ENCODE data around the gene POC5.

Gene POC5

GRCh38 chr5:75668977-75669689, 48.1 kb downstream of the POC5 start:
- H3K4me1 ChIP-seq (ENCODE audit: insufficient read depth, low read length, severe bottlenecking) = peaks cover 19% of the 10 kb centered on the region
- H3K9me3 ChIP-seq (ENCODE audit: low read length) = no peaks in the 10 kb centered on the region
- no peaks in the 10 kb centered on the region for H3K9me2 ChIP-seq (ENCODE audit: low read depth, low read length)
- H4K20me1 ChIP-seq (ENCODE audit: insufficient read depth, low read length) = no peaks in the 10 kb centered on the region
- H3K79me2 ChIP-seq (ENCODE audit: insufficient read depth, low read length) = no peaks in the 10 kb centered on the region
- no peaks in the 10 kb centered on the region for H3F3A ChIP-seq (ENCODE audit: insufficient read depth, low read length)
- H3K27ac ChIP-seq (ENCODE audit: low read depth, low read length, poor library complexity, severe bottlenecking) = peak overlapping the region; percentile 62
- peak overlapping the region; percentile 53 for H3K4me3 ChIP-seq (ENCODE audit: low read depth, low read length, poor library complexity, severe bottlenecking)
- no peaks in the 10 kb centered on the region for H3K27me3 ChIP-seq (ENCODE audit: insufficient read depth, low read length)
- H3K36me3 ChIP-seq (ENCODE audit: insufficient read depth, low read length) = peaks cover 17% of the 10 kb centered on the region; the same call in 1 of the 2 replicates
- H3K4me2 ChIP-seq (ENCODE audit: low read length) = peak overlapping the region; percentile 70
- H3K9ac ChIP-seq (ENCODE audit: low read length) = peak overlapping the region; percentile 59
- H2AFZ ChIP-seq (ENCODE audit: low read length) = peak overlapping the region; percentile 68
- TF ChIP-seq CTCF (IDR thresholded peaks at IDR 0.05; ENCODE audit: low read length) = no peak

- no peaks in the 10 kb centered on the region for H3K9me3 ChIP-seq (ENCODE audit: low read length)
- H3K9ac ChIP-seq (ENCODE audit: low read length) = no peak overlapping the region; the same call in 1 of the 2 replicates
- H3K9me2 ChIP-seq (ENCODE audit: low read depth, low read length) = no peaks in the 10 kb centered on the region
- H3K27me3 ChIP-seq (ENCODE audit: insufficient read depth, low read length) = no peaks in the 10 kb centered on the region
- peak overlapping the region; percentile 70; the same call in 1 of the 2 replicates for H3K4me2 ChIP-seq (ENCODE audit: low read length)
- H3F3A ChIP-seq (ENCODE audit: insufficient read depth, low read length) = no peaks in the 10 kb centered on the region
- H3K4me1 ChIP-seq (ENCODE audit: insufficient read depth, low read length, severe bottlenecking) = peaks cover 19% of the 10 kb centered on the region
- no peaks in the 10 kb centered on the region for H3K79me2 ChIP-seq (ENCODE audit: insufficient read depth, low read length)
- no peak overlapping the region for H3K4me3 ChIP-seq (ENCODE audit: low read depth, low read length, poor library complexity, severe bottlenecking)
- no peak overlapping the region for H2AFZ ChIP-seq (ENCODE audit: low read length)
- TF ChIP-seq CTCF (IDR thresholded peaks at IDR 0.05; ENCODE audit: low read length) = no peak
- no peak for TF ChIP-seq EZH2 (IDR thresholded peaks at IDR 0.05; ENCODE audit: borderline replicate concordance, low read length)
- peaks cover 13% of the 10 kb centered on the region; the same call in 1 of the 2 replicates for H3K36me3 ChIP-seq (ENCODE audit: insufficient read depth, low read length)
- peak overlapping the region; percentile 62 for H3K27ac ChIP-seq (ENCODE audit: low read depth, low read length, poor library complexity, severe bottlenecking)
- no peaks in the 10 kb centered on the region for H4K20me1 ChIP-seq (ENCODE audit: insufficient read depth, low read length)
Measured at GRCh38 chr5:75668445-75668844, 48.8 kb downstream of the POC5 start.

GRCh38 chr5:75667586-75667985, 49.7 kb downstream of the POC5 start:
- no peak overlapping the region for H3K4me2 ChIP-seq (ENCODE audit: low read length)
- no peaks in the 10 kb centered on the region for H4K20me1 ChIP-seq (ENCODE audit: insufficient read depth, low read length)

More at GRCh38 chr5:75667586-75667985, 49.7 kb downstream of the POC5 start:
- Histone ChIP-seq H3K79me2 (ENCODE audit: insufficient read depth, low read length) (no peaks in the 10 kb centered on the region), H2AFZ (ENCODE audit: low read length) (no peak overlapping the region), H3K9me3 (ENCODE audit: low read length) (no peaks in the 10 kb centered on the region), H3K4me3 (ENCODE audit: low read depth, low read length, poor library complexity, severe bottlenecking) (no peak overlapping the region), H3K9me2 (ENCODE audit: low read depth, low read length) (no peaks in the 10 kb centered on the region), H3K27ac (ENCODE audit: low read depth, low read length, poor library complexity, severe bottlenecking) (no peak overlapping the region), H3K27me3 (ENCODE audit: insufficient read depth, low read length) (no peaks in the 10 kb centered on the region), H3K4me1 (ENCODE audit: insufficient read depth, low read length, severe bottlenecking) (peaks cover 19% of the 10 kb centered on the region), H3K9ac (ENCODE audit: low read length) (no peak overlapping the region), H3K36me3 (ENCODE audit: insufficient read depth, low read length) (peaks cover 5% of the 10 kb centered on the region; the same call in 1 of the 2 replicates), H3F3A (ENCODE audit: insufficient read depth, low read length) (no peaks in the 10 kb centered on the region)
- TF ChIP-seq CTCF (IDR thresholded peaks at IDR 0.05; ENCODE audit: low read length) (0 out of 2 replicates have a peak, but pooled peaks have one; percentile 17), EZH2 (IDR thresholded peaks at IDR 0.05; ENCODE audit: borderline replicate concordance, low read length) (no peak)

Measured in OCI-LY1 (cell line).